ENCODE data around the gene OSBPL8.
"Not testable (repeated sequence)": the region's sequence is repeated elsewhere in the genome, so short reads cannot be mapped to it uniquely, and the experiment has no call there.

OSBPL8 gene

GRCh38 chr12:76413121-76413520 lies 146.4 kb downstream of the OSBPL8 start:
- no peak for FAIRE-seq

- FAIRE-seq, result no peak
These were observed 148.8 kb downstream of the OSBPL8 start for GRCh38 chr12:76410781-76411180.

- FAIRE-seq, result no peak
These were observed 149.2 kb downstream of the OSBPL8 start for GRCh38 chr12:76410371-76410770.

- FAIRE-seq, result no peak
These were observed 150.5 kb downstream of the OSBPL8 start for GRCh38 chr12:76409074-76409473.

- FAIRE-seq, result no peak
These were observed 151.9 kb downstream of the OSBPL8 start for GRCh38 chr12:76407710-76408109.

- no peak for FAIRE-seq
These were observed 157.3 kb downstream of the OSBPL8 start for GRCh38 chr12:76402259-76402658.

- FAIRE-seq, result no peak
These were observed 159.4 kb downstream of the OSBPL8 start for GRCh38 chr12:76400136-76400535.

GRCh38 chr12:76399040-76399439 lies 160.5 kb downstream of the OSBPL8 start:
- no peak for FAIRE-seq

GRCh38 chr12:76398106-76398505 lies 161.5 kb downstream of the OSBPL8 start:
- no peak for FAIRE-seq

- no peak for FAIRE-seq
These were observed 168.1 kb downstream of the OSBPL8 start for GRCh38 chr12:76391461-76391860.

- no peak for FAIRE-seq
These were observed 172.0 kb downstream of the OSBPL8 start for GRCh38 chr12:76387614-76388013.

- FAIRE-seq, result no peak
These were observed 175.0 kb downstream of the OSBPL8 start for GRCh38 chr12:76384560-76384959.

- FAIRE-seq, result no peak
These were observed 175.6 kb downstream of the OSBPL8 start for GRCh38 chr12:76383988-76384387.

- FAIRE-seq, result no peak
These were observed 180.3 kb downstream of the OSBPL8 start for GRCh38 chr12:76379261-76379660.

GRCh38 chr12:76376876-76377275 lies 182.7 kb downstream of the OSBPL8 start:
- FAIRE-seq, result not testable (repeated sequence)

GRCh38 chr12:76375939-76376338 lies 183.6 kb downstream of the OSBPL8 start:
- no peak for FAIRE-seq

- FAIRE-seq, result no peak
These were observed 184.1 kb downstream of the OSBPL8 start for GRCh38 chr12:76375470-76375869.

- no peak for FAIRE-seq
These were observed 185.1 kb downstream of the OSBPL8 start for GRCh38 chr12:76374386-76375020.

- no peak for FAIRE-seq
These were observed 191.3 kb downstream of the OSBPL8 start for GRCh38 chr12:76368230-76368629.

- FAIRE-seq, result no peak
These were observed 193.4 kb downstream of the OSBPL8 start for GRCh38 chr12:76366163-76366562.

GRCh38 chr12:76364131-76364530 lies 195.4 kb downstream of the OSBPL8 start:
- not testable (repeated sequence) for FAIRE-seq

- FAIRE-seq, result no peak
These were observed 199.3 kb downstream of the OSBPL8 start for GRCh38 chr12:76360316-76360715.

GRCh38 chr12:76356071-76356470 lies 203.5 kb downstream of the OSBPL8 start:
- FAIRE-seq, result no peak

GRCh38 chr12:76348079-76348901 lies 211.3 kb downstream of the OSBPL8 start, which contains the start of gene BBS10:
TSS of gene BBS10 (minus strand) at chr12:76348415. CDS start at chr12:76348358, 57 bp downstream.
- FAIRE-seq, result no peak

Measured in colon (tissue), 2 donors.